Colon (tissue), 2 donors: Measurements from ENCODE around the gene CAMTA1.
"Not testable (repeated sequence)": the region's sequence is repeated elsewhere in the genome, so short reads cannot be mapped to it uniquely, and the experiment has no call there.

Experiments used
- FAIRE-seq: peaks from 2 replicates; lab custom pipeline; 2012; peaks lifted over from hg19 to GRCh38; lab: Jason Lieb, UNC
- donor health status: control.
- donor health status: control.

CAMTA1 gene

DNA sequence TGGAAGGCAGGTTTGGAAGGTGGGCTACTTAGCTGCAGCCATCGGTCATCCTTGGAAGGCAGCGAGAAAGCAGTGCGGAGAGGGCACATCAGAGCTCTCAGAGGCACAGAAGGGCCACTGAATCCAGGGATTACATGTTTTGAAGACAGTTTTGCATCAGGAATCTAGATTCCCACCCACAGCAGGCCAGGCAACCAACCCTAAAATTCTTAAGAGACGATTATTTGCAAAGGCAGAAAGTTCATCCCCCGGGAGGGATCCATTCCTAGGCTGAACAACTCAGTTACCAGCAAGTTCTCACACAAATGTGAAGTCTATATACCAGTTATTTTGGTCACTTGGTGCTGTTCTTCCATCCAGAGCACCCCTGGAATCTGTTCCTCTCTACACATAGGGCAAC lies 528.6 kb downstream of the CAMTA1 start:
- no peak for FAIRE-seq

DNA sequence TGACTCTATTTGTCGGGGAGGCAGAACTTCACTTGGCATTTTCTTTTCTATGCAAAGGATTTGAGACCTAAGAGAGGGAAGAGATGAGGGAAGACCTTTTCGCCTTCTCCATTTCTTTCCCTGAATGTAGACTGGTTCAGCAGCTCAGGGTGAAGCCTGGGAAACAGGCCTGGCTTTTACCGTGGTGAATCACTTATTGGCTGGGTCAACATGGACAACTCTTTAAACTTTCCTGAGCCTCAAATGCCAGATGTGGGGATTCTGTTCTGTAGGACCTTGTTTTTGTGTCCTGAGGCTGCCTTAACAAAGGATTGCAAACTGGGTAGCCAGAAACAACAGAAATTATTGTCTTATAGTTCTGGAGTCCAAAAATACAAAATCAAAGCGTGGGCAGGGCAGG lies 530.1 kb downstream of the CAMTA1 start:
- no peak for FAIRE-seq

DNA sequence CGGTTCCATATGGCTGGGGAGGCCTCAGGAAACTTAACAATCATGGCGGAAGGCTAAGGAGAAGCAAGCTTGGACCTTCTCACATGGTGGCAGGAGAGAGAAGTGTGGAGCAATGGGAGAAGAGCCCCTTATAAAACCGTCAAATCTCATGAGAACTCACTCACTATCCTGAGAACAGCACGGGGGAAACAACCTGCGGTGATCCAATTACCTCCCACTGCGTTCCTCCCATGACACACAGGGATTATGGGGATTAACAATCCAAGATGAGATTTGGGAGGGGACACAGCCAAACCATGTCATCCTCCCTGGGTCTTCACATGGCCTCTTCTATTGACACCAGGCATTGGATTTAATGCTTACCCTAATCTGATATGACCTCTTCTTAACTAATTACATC lies 530.7 kb downstream of the CAMTA1 start:
- FAIRE-seq: no peak

DNA sequence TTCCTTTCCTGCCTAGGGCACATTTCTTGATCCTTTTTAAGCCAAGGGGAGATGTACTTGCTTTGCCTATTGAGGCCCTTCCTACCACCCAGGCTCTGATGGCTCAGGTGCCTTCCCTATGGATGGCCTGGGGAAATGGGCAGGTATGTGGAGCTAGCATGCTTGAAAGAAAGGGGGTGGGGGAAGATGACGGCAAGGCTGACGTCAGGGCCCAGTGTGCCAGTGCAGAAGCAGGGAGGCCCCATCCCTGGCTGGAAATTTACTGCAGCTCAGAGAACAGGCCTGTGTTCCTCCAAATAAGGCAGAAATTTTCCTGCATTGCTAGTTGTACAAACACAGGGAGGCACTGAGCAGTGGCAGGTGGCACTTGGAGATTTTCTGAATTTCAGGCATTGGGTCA lies 532.6 kb downstream of the CAMTA1 start:
- FAIRE-seq: no peak

DNA sequence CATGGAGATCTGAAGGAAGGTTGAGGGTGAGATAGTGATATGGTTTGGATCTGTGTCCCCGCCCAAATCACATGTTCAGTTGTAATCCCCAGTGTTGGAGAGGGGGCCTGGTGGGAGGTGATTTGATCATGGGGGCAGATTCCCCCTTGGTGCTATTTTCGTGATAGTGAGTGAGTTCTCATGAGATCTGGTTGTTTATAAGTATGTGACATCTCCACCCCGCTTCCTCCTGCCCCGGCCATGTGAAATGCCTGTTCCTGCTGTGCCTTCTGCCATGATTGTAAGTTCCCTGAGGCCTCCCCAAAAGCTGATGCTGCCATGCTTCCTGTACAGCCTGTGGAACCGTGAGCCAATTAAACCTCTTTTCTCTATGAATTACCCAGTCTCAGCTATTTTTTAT lies 533.9 kb downstream of the CAMTA1 start:
- FAIRE-seq: no peak

DNA sequence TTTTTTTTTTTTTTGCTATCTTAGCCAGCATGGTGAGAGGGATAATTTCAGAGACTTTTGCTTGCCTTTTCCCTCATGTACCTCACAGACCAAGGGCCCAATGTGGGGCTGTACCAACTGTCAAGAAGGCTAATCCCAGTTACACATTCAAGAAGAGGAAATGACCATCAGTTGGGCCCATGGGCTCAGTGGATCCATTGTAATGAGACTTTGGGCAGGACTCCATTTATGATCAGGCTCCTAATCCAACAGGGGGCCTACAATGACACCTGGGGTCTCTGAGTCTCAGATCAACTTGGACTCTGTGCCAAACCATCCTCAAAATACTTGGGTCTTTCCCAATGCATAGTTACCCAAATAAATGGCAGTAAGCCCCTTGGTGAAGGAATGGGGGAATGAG lies 535.4 kb downstream of the CAMTA1 start:
- no peak for FAIRE-seq

DNA sequence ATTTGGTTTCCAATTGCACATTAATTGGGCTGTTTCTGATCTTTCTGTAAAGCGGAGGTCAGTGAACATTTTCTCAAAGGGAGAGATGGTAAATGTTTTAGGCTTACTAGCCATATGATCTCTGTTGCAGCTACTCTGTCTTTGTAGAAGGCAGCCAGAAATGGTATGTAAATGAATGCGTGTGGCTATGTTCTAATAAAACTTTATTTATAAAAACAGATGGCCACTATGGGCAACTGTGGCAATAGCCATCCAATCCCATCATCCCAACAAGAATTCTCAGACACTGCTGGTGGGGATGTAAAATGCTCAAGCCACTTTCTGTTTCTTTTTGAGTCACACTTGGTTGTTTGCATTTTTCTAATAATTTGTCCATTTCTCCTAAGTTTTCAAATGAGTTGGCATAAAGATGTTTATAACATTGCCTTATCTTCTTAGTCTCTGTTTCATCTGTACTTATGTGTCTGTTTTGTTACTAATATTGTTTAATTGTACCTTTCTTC lies 537.1 kb downstream of the CAMTA1 start:
- FAIRE-seq: no peak

DNA sequence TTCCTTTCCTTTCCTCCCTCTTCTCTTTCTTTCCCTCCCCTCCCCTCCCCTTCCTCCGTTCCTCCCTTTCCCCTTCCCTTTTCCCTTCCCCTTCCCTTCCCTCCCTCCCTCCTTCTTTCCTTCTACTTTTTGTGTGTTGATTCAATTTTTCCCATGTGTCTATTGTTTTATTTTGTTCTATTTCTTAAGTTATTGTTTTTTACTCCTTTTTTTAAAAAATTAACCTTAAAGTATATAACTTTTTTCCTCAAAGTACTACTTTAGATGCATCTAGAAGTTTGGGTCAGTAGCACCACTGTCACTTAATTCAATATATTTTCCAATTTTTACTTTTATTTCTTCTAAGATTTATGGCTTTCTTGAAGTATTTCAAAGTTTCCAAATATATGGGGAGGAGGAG lies 537.7 kb downstream of the CAMTA1 start:
- no peak for FAIRE-seq

DNA sequence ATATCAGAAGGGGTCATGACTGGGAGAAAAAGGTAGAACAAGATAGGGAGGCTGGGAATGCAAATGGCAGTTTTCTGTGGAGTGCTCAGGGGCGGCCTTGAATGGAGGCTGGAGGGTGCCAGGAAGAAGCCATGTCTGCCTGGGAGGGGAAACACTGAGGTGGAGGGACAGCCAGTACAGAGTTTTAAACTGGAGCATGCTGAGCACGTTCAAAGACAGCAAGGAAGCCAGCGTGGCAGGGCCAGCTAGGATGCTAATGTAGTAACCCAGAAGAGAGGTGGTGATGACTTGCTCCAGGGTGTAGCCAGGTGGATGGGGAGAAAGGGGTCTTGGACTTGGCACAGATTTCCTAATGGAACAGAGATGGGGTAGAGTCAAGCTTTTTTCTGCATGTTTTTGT lies 540.0 kb downstream of the CAMTA1 start:
- no peak for FAIRE-seq

DNA sequence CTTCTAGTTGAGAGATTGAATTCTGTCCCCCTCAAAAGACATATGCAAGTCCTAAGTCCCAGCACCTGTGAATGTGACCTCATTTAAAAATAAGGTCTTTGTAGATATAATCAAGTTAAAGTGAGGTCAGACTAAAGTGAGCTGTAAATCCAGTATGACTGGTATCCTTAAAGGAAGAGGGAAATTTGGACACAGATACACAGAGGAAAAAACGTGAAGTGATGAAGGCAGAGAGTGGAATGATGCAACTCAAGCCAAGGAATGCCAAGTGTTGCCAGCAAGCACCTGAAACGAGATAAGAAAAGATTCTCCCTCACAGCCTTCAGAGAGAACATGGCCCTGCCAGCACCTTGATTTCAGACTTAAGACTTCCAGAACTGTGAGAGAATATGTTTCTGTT lies 541.1 kb downstream of the CAMTA1 start:
- FAIRE-seq: no peak

DNA sequence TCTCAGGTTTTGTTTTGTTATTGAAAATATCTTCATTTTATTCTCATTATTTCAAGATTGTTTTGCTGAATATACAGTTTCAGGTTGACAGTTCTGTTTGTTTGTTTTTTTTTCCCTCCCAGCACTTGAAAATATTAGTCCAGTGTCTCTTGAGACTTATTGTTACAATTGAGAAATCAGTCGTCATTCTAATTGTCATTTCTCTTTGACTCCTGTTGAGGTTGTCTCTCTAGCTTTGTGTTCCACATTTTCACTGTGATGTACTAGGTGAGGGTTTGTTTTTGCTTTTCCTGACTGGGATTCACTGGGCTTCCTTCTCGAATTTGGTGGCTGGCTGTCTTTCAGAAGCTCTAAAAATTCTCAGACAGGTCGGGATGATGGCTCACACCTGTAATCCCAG lies 542.6 kb downstream of the CAMTA1 start:
- no peak for FAIRE-seq

DNA sequence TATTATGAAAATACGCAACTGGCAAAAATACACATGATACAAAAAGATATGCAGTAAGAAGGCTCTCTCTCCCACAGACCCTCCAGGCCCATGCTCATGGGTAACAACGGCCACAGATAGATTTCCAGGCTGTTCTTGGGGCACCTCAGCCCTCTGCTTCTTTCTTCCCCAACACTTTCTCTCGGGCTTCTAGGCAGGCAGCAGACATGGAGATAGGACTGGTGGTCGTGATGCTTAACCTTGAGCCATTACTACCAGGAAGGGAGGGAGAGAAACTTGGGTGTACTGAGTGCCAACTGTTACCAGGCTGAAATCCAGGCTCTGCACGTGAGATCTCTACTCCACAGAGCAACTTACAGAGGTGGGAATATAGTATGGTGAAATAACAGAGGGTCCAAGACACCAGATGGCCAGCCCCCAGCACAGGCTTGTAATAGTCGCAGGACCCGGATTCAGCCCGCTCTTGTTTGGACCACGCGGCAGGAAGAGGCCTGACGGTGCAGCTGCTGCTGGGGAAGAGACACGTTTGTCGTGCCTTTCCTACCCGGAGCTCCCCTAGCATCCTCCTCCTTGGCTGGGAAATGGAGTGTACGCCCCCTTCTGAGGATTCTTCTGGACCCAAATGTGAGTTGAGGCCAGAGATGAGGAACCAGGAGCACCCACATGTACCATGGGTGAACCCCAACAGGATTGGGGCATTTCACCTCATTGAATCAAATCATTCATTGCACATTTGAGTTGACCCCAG lies 544.8 kb downstream of the CAMTA1 start:
- no peak for FAIRE-seq

DNA sequence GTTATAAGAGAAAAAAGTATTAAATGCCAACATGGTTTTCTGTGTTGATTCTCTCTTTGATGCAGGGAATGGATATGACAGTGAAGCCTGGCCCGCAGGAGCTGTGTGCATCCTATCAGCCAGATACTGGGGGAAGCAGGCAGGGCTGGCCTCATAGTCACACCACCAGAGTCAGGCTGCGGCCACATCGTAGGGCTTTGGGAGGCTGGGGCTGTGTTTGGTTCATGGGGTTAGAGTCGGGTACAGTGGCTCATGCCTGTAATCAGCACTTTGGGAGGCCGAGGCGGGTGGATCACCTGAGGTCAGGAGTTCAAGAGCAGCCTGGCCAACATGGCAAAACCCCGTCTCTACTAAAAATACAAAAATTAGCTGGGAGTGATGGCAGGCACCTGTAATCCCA lies 545.5 kb downstream of the CAMTA1 start:
- not testable (repeated sequence) for FAIRE-seq

DNA sequence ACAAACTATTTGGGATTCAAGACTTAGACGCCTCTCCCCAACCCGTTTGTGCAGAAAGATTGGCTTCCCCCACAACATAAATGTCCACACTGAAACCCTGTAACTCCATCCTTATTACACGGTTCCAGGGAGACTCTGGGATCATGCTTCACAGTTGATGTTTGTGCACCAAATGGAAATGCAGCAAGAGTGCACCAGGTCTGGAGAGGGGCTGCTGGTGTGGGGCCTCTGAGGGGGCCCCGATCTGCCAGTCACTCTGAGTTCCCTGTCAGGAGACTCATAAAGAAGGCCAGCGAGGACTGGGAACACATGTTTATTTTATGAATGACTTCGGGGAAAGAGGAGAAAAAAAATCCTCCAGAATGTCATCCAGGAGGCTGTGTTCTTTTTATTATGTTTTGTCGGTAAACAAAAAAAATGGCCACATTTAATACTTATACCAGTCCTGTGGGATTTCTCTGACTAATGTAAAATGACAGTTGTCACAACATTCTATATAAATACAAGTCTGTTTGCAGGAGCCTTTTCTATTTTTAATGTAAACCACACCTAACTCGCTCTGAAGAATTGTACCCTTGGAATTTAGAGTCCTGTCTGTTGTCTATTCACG lies 546.8 kb downstream of the CAMTA1 start:
- FAIRE-seq: no peak

DNA sequence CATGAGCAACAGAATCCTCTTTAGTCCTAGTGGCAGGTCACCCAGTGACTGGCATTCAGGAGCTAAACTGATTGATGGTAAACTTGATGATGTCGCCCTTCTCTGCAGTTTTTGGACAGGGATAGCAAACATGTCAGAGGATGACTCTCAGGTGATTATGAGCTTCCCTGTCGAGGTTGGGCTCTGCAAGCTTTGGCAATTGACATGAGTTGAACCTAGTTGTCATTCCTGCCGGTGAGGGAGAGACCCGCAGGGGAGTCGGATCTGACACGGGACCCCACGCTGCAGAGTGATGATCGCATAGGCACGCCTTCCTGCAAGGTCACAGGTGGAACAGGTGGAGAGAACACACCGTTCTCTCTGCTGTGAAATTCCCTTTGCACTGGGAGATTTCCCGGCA lies 547.8 kb downstream of the CAMTA1 start:
- no peak for FAIRE-seq

DNA sequence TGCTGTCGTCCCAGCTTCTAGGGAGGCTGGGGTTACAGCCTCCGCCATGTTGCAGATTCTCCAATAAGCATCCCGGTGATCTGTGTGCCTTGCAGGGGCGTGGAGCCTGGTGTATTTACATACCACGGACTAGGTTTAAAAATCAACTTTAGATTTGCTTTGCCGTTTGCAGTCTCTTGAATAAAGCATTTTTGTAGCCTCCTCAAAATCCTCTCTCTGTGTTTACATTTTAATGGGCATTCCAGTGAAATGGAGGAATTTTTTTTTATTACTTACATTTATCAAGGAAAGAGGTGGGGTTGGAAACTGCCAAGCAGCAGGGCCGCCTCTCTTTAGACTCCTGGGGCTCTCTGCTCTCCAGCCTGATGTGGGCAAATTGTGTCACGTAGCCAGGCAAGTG lies 548.4 kb downstream of the CAMTA1 start:
- FAIRE-seq: no peak

DNA sequence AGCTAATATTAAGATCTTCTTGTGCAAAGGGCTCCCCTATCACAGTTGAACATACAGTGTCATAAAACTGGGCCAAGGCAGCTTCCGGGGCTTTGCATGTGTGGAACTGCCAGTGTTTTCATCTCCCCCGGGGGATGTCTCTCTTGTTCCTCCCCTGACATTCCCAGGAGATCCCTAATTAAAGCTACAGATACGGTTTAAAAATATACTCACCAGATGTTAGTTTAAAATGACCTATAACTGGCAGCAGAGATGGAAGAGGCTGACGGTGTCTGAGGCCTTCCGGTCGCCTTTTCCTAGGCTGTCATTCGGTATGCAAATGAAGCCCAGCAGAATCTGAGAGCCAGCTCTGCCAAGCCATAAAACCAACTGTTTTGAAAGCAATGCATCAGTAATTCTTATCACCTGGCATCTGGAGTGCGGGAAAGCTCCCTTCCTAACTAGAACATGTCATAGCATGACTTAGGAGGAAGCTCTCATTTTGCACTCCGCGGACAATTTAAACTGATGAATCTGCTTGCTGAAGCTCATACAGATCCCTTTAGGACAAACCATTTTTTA lies 549.3 kb downstream of the CAMTA1 start:
- no peak for FAIRE-seq

DNA sequence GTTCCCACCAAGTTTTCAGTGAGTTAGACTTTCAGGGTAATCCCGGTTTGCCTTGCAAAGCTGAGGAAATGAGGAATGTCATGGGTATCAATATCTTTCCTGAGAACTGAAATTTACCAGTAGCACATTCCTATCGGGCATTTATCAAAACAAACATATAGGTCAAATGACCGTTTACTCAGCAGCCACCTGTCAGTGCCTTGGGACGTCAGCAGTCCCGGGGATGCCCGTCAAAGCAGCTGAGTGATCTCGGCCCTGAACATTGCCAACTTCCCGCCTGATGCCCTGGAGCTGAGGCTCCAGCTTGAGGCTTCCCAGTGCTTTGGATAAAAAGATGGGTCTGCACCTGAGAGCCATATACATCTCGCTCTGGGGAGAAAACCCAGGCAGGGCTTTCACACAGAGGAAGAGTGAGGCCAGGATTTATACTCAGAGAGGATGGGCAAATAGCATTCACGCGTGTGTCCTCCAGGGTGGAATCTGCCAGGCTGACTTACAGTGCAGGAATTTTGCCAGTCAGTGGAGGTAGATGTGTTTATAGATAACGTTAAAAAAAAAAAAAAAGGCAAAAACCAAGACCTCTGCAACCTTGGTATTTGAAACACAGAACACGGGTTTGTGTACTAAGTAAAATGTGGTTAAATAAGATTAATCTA lies 550.1 kb downstream of the CAMTA1 start:
- FAIRE-seq: no peak

DNA sequence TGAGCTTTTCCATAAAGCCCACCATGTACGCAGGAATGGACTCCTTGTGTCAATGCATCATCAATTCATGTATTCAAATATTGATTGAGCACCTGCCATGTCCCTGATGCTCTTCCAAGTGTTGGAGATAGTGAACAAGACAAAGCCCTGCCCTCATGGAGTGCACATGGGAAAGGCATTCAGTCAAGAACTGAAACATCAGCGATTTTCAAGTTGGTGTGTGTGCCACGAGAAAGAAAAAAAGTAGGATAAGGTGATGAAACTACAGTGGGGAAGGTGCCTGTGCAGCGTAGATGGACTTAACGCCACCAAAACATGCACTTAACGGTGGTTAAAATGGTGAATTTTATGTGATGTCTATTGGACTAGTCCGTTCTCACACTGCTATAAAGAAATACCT lies 553.2 kb downstream of the CAMTA1 start:
- FAIRE-seq: no peak

DNA sequence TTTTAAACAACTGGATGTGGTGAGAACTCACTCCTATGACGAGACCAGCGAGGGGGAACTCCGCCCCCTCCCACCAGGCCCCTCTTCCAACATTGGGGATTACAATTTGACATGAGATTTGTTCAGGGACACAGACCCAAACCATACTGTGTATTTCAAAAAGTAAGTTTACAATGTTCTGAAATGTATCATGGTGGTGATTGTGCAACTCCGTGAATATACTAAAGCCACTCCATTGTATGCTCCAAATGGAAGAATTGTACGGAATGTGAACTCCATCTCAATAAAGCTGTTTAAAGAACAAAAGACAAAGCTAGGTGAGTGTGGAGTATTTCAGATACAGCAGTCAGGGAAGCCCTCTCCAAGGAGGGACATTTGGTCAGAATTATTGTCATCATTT lies 553.8 kb downstream of the CAMTA1 start:
- no peak for FAIRE-seq

DNA sequence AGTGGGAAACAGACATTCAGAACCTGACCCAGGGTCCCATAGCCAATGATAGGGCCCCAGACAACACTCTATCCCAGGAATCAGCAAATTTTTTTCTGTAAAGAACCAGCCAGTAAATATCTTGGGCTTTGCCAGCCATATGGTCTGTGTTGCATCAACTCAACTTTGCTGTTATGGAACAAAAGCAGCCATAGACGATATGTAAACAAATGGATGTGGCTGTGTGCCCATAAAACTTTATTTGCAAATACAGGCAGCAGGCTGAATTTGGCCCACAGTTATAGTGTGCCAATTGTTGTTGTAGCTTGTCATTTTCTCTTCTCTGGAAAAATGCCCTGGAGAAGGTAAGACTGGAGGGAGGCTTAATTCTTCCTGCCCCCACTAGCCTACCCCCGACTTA lies 554.7 kb downstream of the CAMTA1 start:
- no peak for FAIRE-seq

DNA sequence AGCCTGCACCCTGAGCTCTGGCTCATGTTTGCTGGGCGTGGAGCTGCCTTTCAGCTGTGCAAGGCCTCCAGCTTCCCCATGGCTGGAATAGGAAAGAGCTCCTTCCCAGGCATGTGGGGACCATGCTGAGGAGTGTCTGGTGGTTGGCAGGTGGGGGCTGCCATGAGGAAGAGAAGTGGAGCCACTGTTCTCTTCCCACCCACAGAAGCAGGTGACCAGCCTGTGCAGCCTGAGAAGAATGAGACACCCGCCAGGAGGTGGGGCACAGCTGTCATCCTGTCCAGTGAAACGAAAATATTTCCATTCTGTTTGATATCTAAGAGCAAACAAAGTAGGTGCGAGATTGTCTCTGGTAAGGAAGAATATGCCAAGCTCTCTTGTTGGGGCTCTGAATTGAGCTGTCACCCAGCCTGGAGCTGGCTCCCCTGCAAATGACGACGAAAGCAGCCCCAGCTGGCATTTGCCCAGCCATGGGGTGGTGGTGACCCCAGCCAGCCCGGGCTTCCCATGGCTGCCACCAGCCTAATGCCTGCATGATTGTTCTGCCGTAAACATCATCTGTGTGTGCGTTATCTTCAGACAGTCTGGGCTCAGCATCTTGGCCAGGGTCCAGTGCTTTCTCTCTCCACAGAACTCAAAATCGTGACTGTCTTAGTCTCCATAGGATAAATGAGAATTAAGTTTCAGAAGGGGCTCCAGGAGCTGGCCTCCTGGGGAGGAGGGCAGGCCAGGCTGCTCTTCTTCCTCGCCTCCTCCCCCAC lies 556.1 kb downstream of the CAMTA1 start:
- FAIRE-seq: no peak
